ENCODE data around the gene ROGDI. TPM values are rescaled to one million over a fixed set of nuclear protein-coding genes. Genes with fewer than 3 reads are reported as not detected.

The ROGDI gene
- total RNA-seq, 1 experiment from 2014 or later, result 32.1 TPM

GRCh38 chr16:4788910-4789309 lies 13.5 kb downstream of the ROGDI start:
- Mint-ChIP-seq H3K9me3 (no peaks in the 10 kb centered on the region), H3K4me1 (peaks cover 14% of the 10 kb centered on the region), H3K27ac (no peak overlapping the region), H3K4me3 (no peak overlapping the region), H3K27me3 (ENCODE audit: low read depth) (no peaks in the 10 kb centered on the region; the same call in 1 of the 2 replicates), H3K36me3 (no peaks in the 10 kb centered on the region)
- ATAC-seq (no peak), DNase-seq (ENCODE audit: low spot score) (no peak)
- POLR2A ChIA-PET, result no interaction called here
- no peak for TF ChIP-seq ATF1 (CRISPR knock-in tag; IDR thresholded peaks at IDR 0.05)
- TF ChIP-seq ZSCAN18 (CRISPR knock-in tag; IDR thresholded peaks at IDR 0.05), result no peak
- no peak for TF ChIP-seq ZNF281 (CRISPR knock-in tag; IDR thresholded peaks at IDR 0.05)
- no peak for TF ChIP-seq GABPB1 (CRISPR knock-in tag; IDR thresholded peaks at IDR 0.05)
- TF ChIP-seq CREM (CRISPR knock-in tag; IDR thresholded peaks at IDR 0.05), result no peak
- no peak for TF ChIP-seq USF1 (CRISPR knock-in tag; IDR thresholded peaks at IDR 0.05)
- no peak for TF ChIP-seq ZNF423 (CRISPR knock-in tag; IDR thresholded peaks at IDR 0.05)
- TF ChIP-seq NR2C2 (CRISPR knock-in tag; IDR thresholded peaks at IDR 0.05), result no peak
- TF ChIP-seq IRF2 (CRISPR knock-in tag; IDR thresholded peaks at IDR 0.05; ENCODE audit: borderline replicate concordance, low read depth), result no peak
- no peak for TF ChIP-seq TP53 (CRISPR knock-in tag; IDR thresholded peaks at IDR 0.05)
- CTCF ChIA-PET, result interaction anchor here (0.7 to 1.1 kb wide), 4 partner anchors 20 to 373 kb away, joined by 3 to 6 read pairs (median 4); no protein-coding TSS in a partner anchor

- Mint-ChIP-seq H3K4me3 (no peak overlapping the region), H3K27me3 (ENCODE audit: low read depth) (no peaks in the 10 kb centered on the region; the same call in 1 of the 2 replicates), H3K27ac (no peak overlapping the region), H3K4me1 (peaks cover 14% of the 10 kb centered on the region), H3K9me3 (no peaks in the 10 kb centered on the region), H3K36me3 (no peaks in the 10 kb centered on the region)
- CTCF ChIA-PET, result interaction anchor here (0.9 to 1.1 kb wide), 3 partner anchors 20 to 71 kb away, joined by 3 to 6 read pairs (median 5); partner anchors contain the start of genes ANKS3 and DNAAF8
- POLR2A ChIA-PET, result interaction anchor here (1.7 kb wide), 1 partner anchor 14 kb away, joined by 7 read pairs; the partner anchor contains the start of gene ROGDI
- ATAC-seq, result no peak
- DNase-seq (ENCODE audit: low spot score), result no peak
- TF ChIP-seq GTF2I (CRISPR knock-in tag; conservative IDR thresholded peaks at IDR 0.05) (no peak), FOXP1 (CRISPR knock-in tag; IDR thresholded peaks at IDR 0.05; ENCODE audit: borderline replicate concordance) (no peak), CREB1 (CRISPR knock-in tag; IDR thresholded peaks at IDR 0.05) (no peak), IRF1 (CRISPR knock-in tag; IDR thresholded peaks at IDR 0.05) (no peak), RELA (CRISPR knock-in tag; IDR thresholded peaks at IDR 0.05; ENCODE audit: borderline replicate concordance) (no peak), E2F1 (CRISPR knock-in tag; IDR thresholded peaks at IDR 0.05) (no peak), AR (CRISPR knock-in tag; IDR thresholded peaks at IDR 0.05) (no peak), NR3C1 (CRISPR knock-in tag; conservative IDR thresholded peaks at IDR 0.05; ENCODE audit: low read depth) (no peak), IRF2 (CRISPR knock-in tag; IDR thresholded peaks at IDR 0.05; ENCODE audit: borderline replicate concordance, low read depth) (no peak), CDX4 (CRISPR knock-in tag; IDR thresholded peaks at IDR 0.05; ENCODE audit: borderline replicate concordance) (no peak), ZNF416 (CRISPR knock-in tag; IDR thresholded peaks at IDR 0.05) (no peak), ZSCAN18 (CRISPR knock-in tag; IDR thresholded peaks at IDR 0.05) (no peak), E2F4 (CRISPR knock-in tag; IDR thresholded peaks at IDR 0.05; ENCODE audit: borderline replicate concordance, low read depth) (no peak), SP1 (CRISPR knock-in tag; conservative IDR thresholded peaks at IDR 0.05) (no peak)
These were observed 13.9 kb downstream of the ROGDI start for GRCh38 chr16:4788489-4788889.
